HG03558 (cell line): ENCODE data around the gene RGCC.
"Not testable (repeated sequence)": the region's sequence is repeated elsewhere in the genome, so short reads cannot be mapped to it uniquely, and the experiment has no call there.

Experiments
- ATAC-seq: cut with Tn5 transposase; IDR thresholded peaks from one replicate; pipeline ENCODE4 v1.9.1; 2021; ENCODE audit warnings: moderate number of reproducible peaks; ENCODE audit not compliant: unreplicated experiment; ENCODE audit errors: extremely low read depth

Gene RGCC

GRCh38 chr13:41487222-41487621 is 29.9 kb downstream of the RGCC start:
- no peak for ATAC-seq

- ATAC-seq = no peak
Measured at GRCh38 chr13:41488124-41488523, 30.8 kb downstream of the RGCC start.

DNA sequence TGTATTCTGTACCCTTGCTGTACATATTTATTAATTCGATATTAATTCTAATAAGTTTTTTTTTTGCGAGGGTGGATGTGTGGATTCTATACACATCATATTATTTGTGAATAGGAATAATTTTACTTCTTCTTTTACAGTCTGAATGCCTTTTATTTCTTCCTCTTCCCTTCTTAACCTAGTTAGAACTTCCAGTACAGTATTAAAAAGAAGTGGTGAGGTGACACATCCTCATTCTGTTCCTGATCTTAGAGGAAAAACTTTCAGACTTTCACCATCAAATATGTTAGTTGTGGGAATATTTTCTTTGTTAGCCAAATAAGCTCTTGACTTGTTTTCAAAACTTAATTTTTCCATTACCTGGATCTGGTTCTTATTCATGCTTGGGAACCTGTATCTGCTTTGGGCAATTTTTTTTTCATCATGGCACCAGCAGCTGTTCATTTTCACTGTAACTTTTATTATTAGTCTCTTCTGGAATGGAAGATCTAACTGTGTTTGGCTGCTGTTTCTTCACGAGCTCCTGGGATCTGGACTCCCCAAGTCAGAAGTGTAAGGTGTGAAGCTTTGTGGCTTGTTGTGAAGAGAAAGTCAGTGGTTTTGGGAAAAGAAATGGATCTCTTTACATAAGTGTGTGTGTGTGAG is 33.1 kb downstream of the RGCC start:
- no peak for ATAC-seq

DNA sequence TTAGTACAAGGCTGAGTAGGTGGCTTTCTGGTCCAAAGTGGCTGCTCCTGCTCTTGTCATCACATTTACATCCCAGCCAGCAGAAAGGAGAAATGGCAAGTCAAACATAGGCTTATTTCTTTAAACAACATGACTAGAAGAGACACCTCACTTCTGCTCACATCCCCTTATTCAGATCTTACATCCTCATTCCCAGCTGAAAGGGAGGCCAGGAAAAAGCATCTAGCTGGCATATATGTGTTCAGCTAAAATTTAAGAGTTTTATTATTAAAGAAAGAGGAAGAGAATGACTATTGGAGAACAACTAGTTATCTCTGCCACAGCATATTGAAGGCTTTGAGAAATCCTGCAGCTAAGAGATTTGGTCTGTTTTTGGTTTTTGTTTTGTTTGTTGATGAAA is 34.1 kb downstream of the RGCC start:
- ATAC-seq = no peak

- no peak for ATAC-seq
Measured at GRCh38 chr13:41492432-41493260, 35.3 kb downstream of the RGCC start.

DNA sequence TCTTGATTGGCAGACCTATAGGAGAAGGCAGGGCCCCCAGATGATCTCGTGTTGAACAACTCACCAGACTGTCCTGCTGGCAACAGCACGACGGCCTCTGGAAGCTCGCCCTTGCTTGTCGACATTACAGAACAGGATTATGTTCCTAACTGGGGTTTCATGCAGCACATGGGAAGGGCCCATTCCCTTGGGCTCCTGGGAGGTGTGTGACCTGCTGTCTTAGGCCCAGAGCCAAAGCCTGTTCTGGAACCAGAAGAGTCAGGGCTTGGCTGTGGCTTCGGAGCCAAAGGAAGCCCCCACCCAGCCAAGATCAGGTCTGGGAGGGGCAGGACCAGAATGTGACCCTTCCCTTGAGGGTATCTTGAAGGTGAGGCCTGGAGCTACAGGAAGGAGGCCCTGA is 36.9 kb downstream of the RGCC start:
- ATAC-seq = no peak

GRCh38 chr13:41495044-41495443 is 37.7 kb downstream of the RGCC start:
- ATAC-seq = no peak

- no peak for ATAC-seq
Measured at GRCh38 chr13:41496420-41497234, 39.3 kb downstream of the RGCC start.

DNA sequence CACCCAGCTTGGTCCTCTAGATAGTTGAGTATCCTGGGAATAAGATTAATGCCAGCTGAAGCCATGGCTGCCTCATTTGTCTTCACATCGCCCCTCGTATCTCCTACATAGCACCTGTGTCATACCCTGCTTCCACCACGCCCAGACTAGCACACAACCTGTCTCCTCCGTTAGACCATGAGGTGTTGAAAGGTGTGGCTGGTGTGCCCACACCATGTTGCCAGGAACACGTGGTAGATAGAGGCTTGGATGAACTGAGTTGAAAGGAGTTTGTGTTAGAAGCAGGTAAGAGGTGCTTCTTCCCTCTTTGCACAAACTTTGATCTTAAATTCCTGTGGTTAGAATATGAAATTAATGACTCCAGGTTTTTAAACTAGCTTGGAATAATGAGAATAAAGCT is 40.1 kb downstream of the RGCC start:
- ATAC-seq = no peak

DNA sequence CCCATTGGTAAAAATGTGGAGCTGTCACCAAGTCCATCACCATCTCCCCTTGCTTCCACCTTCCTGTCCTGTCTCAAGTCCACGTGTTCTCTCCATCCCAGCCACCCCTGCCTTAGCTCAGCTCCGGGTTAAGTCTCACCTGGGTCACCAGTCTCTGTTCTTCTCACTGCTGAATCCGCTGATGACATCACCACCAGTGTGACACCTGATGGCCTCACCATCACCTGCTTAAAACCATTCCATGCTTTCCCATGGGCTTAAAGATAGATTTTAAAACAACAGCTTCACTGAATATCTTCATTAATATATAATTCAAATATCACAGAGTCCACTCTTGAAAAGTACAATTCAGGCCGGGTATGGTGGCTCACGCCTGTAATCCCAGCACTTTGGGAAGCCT is 42.1 kb downstream of the RGCC start:
- ATAC-seq = no peak

GRCh38 chr13:41500511-41500910 is 43.2 kb downstream of the RGCC start:
- no peak for ATAC-seq

DNA sequence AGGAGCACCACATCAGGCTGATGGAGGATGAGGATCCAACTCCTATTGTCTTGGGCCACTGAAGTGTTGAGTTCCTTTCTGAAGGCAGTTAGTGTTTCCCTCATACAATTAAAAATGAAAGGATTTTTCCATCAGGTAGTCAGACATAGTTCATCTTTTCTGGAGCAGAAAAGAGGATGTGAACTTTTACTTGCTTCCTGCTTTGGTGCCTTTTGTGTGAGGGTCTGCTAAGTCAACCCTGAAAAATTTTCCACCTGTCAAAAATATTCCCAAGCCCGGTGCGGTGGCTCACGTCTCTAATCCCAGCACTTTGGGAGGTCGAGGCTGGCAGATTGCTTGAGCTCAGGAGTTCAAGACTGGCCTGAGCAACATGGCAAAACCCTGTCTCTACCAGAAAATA is 43.9 kb downstream of the RGCC start:
- ATAC-seq = no peak

DNA sequence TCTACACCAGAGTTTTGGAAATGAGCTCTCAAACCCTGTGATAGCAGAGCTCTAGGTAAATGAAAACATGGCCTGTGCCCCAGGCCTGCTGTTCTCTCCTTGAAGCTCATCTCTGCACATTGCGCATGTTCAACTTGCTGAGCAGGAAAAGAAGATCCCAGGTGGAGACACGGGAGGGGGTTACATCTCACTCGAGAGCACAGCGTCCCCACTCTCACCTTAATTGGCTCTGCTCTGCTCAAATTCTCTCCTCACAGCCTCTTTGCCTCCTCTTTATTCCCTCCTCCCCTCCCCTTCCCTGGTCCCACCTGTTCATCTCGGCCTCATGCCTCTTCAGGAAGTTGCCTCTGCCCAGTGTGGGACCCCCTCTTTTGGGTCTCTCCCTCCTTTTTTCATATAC is 44.7 kb downstream of the RGCC start:
- ATAC-seq = no peak

- peak; percentile 58 for ATAC-seq
Measured at GRCh38 chr13:41502673-41503072, 45.3 kb downstream of the RGCC start.

GRCh38 chr13:41503356-41503755 is 46.0 kb downstream of the RGCC start:
- ATAC-seq = no peak

DNA sequence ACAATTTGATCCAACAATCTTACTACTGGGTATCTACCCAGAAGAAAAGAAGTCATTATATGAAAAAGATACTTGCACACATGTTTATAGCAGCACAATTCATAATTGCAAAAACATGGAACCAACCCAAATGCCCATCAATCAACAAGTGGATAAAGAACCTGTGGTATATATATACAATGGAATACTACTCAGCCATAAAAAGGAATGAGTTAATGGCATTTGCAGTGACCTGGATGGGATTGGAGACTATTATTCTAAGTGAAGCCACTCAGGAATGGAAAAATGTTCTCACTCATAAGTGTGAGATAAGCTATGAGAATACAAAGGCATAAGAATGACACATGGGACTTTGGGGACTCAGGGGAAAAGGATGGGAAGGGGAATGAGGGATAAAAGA is 47.3 kb downstream of the RGCC start:
- ATAC-seq = not testable (repeated sequence)

DNA sequence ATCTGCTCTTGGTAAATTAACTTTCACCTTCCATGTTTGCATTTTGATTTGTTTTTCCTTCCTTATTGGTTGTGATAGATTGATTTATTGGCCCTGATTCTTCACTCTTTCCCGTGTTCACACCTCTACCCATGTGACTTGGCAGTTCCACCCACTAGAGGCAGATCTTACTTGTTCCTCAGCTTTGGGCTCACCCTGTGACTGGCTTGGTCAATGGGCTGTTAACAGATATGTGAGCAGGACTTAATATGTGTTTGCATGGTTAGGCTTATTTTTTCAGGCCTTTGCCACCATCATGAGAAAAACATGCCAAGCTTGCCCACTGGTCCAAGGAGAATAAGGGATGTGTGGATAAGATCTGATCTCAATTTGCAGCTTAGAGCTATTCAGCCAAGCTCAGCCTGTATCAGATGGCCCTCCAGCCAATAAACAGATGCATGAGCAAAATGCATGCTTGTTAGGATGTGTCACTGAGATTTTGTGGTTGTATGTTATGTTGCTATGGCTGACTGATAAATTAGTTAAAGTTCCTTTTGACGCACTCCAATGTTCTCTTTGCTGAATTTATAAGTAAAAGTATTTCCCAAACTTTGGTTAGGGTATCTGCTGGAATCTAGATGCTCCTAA is 48.0 kb downstream of the RGCC start:
- ATAC-seq = no peak

- ATAC-seq = no peak
Measured at GRCh38 chr13:41506312-41506711, 49.0 kb downstream of the RGCC start.

DNA sequence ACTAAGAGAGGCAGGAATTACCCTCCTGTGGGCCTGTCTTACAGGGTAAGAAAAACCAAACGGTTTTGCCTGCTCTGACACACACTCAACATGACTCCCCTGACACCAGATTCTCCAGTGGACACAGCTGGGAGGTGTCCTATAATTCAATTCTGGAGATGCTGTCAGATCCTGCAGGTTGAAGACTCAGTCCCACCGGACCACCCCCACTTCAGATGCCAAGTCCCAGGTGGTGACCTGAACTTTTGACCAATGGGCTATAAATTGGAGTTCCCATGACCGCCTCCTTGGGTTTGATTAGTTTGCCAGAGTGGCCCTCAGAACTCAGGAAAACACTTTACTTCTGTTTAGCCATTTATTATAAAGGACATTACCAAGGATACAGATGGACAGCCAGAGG is 52.6 kb downstream of the RGCC start:
- no peak for ATAC-seq

DNA sequence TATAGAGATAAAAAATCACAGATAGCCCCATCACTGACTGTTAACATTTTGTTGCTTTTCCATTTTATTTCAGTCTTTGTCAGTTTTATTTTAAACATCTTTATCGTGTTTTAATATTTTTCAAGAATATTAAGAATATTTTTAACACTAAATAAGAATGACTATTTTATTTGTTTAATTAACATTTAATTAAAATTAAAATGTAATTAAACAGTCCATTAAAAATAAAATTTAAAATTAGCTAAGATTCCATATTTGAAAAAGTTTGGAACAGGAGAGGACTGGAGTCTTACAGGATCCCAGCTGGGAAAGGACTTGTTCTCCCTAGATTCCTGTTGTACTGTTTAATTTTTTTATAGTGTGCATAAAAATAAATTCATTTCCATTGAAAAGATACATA is 54.5 kb downstream of the RGCC start:
- ATAC-seq = no peak

- no peak for ATAC-seq
Measured at GRCh38 chr13:41512441-41512840, 55.1 kb downstream of the RGCC start.
